ENCODE measurements around the gene RTL1. TPM values are rescaled to one million over a fixed set of nuclear protein-coding genes. Genes with fewer than 3 reads are reported as not detected.

The RTL1 gene
- total and polyA plus RNA-seq, 10 of the 15 experiments (the other 5 are each of a cell fraction or from before 2014, with no cell fraction given) = not detected

DNA sequence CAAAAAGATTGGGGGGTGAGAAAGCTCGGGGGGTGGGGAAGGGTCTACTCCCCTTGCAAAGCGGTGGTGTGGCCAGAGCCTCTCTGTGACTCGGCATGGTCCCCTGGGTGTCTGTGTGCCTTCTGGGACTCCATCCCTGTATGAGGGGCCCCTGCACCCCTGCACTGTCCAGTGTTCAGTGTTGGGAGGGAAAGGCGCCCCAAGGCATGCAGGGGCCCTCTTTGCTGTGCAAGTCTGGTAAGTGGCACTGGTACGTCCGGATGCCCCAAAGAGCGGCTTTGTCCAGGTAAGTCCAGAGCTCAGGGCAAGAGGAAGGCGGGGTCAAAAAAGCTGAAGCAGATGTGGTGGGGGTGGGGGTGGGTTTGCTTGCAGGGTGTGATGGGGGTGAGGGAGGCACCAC lies 23.7 kb downstream of the RTL1 start:
- Histone ChIP-seq H3K27me3 (replicated peaks in 1 of 2; ENCODE audit: control insufficient read depth in 2 of 2, insufficient read depth in 2 of 2, low read length in 1 of 2) (no peaks in the 10 kb centered on the region), H3K4me2 (ENCODE audit: control insufficient read depth, insufficient read depth) (no peak overlapping the region), H3K9me3 (replicated peaks; ENCODE audit: control insufficient read depth, insufficient read depth, low read length) (no peaks in the 10 kb centered on the region; the same call in 2 of the 3 replicates), H3K9ac (ENCODE audit: control insufficient read depth, insufficient read depth, low read length) (no peak overlapping the region), H2AFZ (ENCODE audit: control insufficient read depth, low read depth, low read length) (no peak overlapping the region), H4K20me1 (ENCODE audit: control insufficient read depth, insufficient read depth) (no peaks in the 10 kb centered on the region), H3K4me1 (ENCODE audit: control insufficient read depth, insufficient read depth, low read length) (no peaks in the 10 kb centered on the region), H3K4me3 (no peak overlapping the region), H3K27ac (ENCODE audit: control insufficient read depth, insufficient read depth) (no peak overlapping the region), H3K36me3 (ENCODE audit: control insufficient read depth in 2 of 2, insufficient read depth in 2 of 2, low read length in 1 of 2) (no peaks in the 10 kb centered on the region), H3K79me2 (ENCODE audit: control insufficient read depth, insufficient read depth, low read length) (no peaks in the 10 kb centered on the region)
- no peak for FAIRE-seq
- no peak for DNase-seq (ENCODE audit: low read depth, low spot score)
- in situ Hi-C loops (cut with MboI) (no loop called here), intact Hi-C loops (cut with micrococcal nuclease; ENCODE audit: unreplicated experiment) (no loop called here)
- BruUV-seq (replicated peaks) = no TSS peak
- RAD21 ChIA-PET (ENCODE audit: unreplicated experiment) = no interaction called here
- POLR2A ChIA-PET = no interaction called here
- SMC1A ChIA-PET (ENCODE audit: uncharacterized antibody, unreplicated experiment) = no interaction called here
- CTCF ChIA-PET = no interaction called here
- 52% methylated on average over 8 of the region's 8 CpGs for WGBS (ENCODE audit: insufficient coverage, insufficient replicate concordance, low lambda C conversion rate, missing lambda C conversion rate)
- ATAC-seq = no peak
- TF ChIP-seq, protein P1, sequence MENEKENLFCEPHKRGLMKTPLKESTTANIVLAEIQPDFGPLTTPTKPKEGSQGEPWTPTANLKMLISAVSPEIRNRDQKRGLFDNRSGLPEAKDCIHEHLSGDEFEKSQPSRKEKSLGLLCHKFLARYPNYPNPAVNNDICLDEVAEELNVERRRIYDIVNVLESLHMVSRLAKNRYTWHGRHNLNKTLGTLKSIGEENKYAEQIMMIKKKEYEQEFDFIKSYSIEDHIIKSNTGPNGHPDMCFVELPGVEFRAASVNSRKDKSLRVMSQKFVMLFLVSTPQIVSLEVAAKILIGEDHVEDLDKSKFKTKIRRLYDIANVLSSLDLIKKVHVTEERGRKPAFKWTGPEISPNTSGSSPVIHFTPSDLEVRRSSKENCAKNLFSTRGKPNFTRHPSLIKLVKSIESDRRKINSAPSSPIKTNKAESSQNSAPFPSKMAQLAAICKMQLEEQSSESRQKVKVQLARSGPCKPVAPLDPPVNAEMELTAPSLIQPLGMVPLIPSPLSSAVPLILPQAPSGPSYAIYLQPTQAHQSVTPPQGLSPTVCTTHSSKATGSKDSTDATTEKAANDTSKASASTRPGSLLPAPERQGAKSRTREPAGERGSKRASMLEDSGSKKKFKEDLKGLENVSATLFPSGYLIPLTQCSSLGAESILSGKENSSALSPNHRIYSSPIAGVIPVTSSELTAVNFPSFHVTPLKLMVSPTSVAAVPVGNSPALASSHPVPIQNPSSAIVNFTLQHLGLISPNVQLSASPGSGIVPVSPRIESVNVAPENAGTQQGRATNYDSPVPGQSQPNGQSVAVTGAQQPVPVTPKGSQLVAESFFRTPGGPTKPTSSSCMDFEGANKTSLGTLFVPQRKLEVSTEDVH (IDR thresholded peaks at IDR 0.05; ENCODE audit: low read depth, partially characterized antibody) = no peak
- no peak for TF ChIP-seq PML (IDR thresholded peaks at IDR 0.05; ENCODE audit: low read length)
- TF ChIP-seq, protein P2, sequence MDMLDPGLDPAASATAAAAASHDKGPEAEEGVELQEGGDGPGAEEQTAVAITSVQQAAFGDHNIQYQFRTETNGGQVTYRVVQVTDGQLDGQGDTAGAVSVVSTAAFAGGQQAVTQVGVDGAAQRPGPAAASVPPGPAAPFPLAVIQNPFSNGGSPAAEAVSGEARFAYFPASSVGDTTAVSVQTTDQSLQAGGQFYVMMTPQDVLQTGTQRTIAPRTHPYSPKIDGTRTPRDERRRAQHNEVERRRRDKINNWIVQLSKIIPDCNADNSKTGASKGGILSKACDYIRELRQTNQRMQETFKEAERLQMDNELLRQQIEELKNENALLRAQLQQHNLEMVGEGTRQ (IDR thresholded peaks at IDR 0.05; ENCODE audit: borderline replicate concordance, low read depth, low read length) = no peak
- TF ChIP-seq, protein P3, sequence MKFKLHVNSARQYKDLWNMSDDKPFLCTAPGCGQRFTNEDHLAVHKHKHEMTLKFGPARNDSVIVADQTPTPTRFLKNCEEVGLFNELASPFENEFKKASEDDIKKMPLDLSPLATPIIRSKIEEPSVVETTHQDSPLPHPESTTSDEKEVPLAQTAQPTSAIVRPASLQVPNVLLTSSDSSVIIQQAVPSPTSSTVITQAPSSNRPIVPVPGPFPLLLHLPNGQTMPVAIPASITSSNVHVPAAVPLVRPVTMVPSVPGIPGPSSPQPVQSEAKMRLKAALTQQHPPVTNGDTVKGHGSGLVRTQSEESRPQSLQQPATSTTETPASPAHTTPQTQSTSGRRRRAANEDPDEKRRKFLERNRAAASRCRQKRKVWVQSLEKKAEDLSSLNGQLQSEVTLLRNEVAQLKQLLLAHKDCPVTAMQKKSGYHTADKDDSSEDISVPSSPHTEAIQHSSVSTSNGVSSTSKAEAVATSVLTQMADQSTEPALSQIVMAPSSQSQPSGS (IDR thresholded peaks at IDR 0.05; ENCODE audit: low read length) = no peak
- TF ChIP-seq CHD4 (IDR thresholded peaks at IDR 0.05) = no peak
- no peak for TF ChIP-seq BCL11A (IDR thresholded peaks at IDR 0.05; ENCODE audit: low read depth, low read length)
- no peak for TF ChIP-seq RB1 (IDR thresholded peaks at IDR 0.05; ENCODE audit: borderline replicate concordance)
- no peak for TF ChIP-seq ZSCAN29 (IDR thresholded peaks at IDR 0.05)
- TF ChIP-seq ETV6 (conservative IDR thresholded peaks at IDR 0.05 in 1 of 2, IDR thresholded peaks at IDR 0.05 in 1 of 2; ENCODE audit: borderline replicate concordance in 1 of 2, low read depth in 1 of 2) = no peak
- no peak for TF ChIP-seq SREBF1 (IDR thresholded peaks at IDR 0.05; ENCODE audit: low read length)
- no peak for TF ChIP-seq RELA (IDR thresholded peaks at IDR 0.05; ENCODE audit: borderline replicate concordance, partially characterized antibody)
- no peak for TF ChIP-seq YBX1 (IDR thresholded peaks at IDR 0.05)
- no peak for TF ChIP-seq EZH2 (IDR thresholded peaks at IDR 0.05; ENCODE audit: borderline replicate concordance, control insufficient read depth, low read depth, low read length)
- no peak for TF ChIP-seq RAD21 (IDR thresholded peaks at IDR 0.05; ENCODE audit: insufficient read depth, low read depth, low read length)
- no peak for TF ChIP-seq KLF5 (IDR thresholded peaks at IDR 0.05; ENCODE audit: partially characterized antibody)
- no peak for TF ChIP-seq WRNIP1 (IDR thresholded peaks at IDR 0.05; ENCODE audit: borderline replicate concordance, low read depth, low read length)
- no peak for TF ChIP-seq POLR2AphosphoS2 (IDR thresholded peaks at IDR 0.05; ENCODE audit: low read depth, low read length)
- no peak for TF ChIP-seq ESRRA (IDR thresholded peaks at IDR 0.05; ENCODE audit: low read length)
- TF ChIP-seq TCF12 (IDR thresholded peaks at IDR 0.05; ENCODE audit: low read depth, low read length) = no peak

Measured in GM12878 (cell line).